ENCODE measurements around the gene TGM6. TPM values are rescaled to one million over a fixed set of nuclear protein-coding genes. Genes with fewer than 3 reads are reported as not detected.

TGM6 gene
- total and polyA plus RNA-seq, 9 of the 15 experiments (the other 6 are each of a cell fraction or from before 2014, with no cell fraction given): not detected

GRCh38 chr20:2365091-2365490 is 15.6 kb upstream of the TGM6 start:
- no peak for ATAC-seq
- no peak for FAIRE-seq
- Histone ChIP-seq H3K79me2 (ENCODE audit: control insufficient read depth, insufficient read depth, low read length) (no peaks in the 10 kb centered on the region), H3K9ac (ENCODE audit: insufficient read depth in 1 of 2, low read depth in 2 of 2, low read length in 2 of 2) (no peak overlapping the region), H2AFZ (ENCODE audit: low read depth, low read length) (no peak overlapping the region), H3K9me3 (replicated peaks; ENCODE audit: control insufficient read depth, insufficient read depth, low read depth, low read length) (no peaks in the 10 kb centered on the region), H3K9me1 (ENCODE audit: control insufficient read depth, insufficient read depth, low read length) (no peaks in the 10 kb centered on the region), H4K20me1 (replicated peaks; ENCODE audit: control insufficient read depth, insufficient read depth, low read length) (no peaks in the 10 kb centered on the region), H3K36me3 (ENCODE audit: control insufficient read depth, insufficient read depth, low read length) (no peaks in the 10 kb centered on the region), H3K4me1 (replicated peaks in 1 of 2; ENCODE audit: control insufficient read depth in 2 of 2, insufficient read depth in 2 of 2, low read length in 2 of 2) (no peaks in the 10 kb centered on the region), H3K27ac (ENCODE audit: extremely low read depth, low read depth, low read length) (no peak overlapping the region), H3K4me3 (no peak overlapping the region), H3K4me2 (ENCODE audit: insufficient read depth, low read length) (no peak overlapping the region), H3K27me3 (ENCODE audit: control insufficient read depth in 2 of 2, insufficient read depth in 2 of 2, low read length in 2 of 2) (no peaks in the 10 kb centered on the region; a peak in 1 of 5 replicates)
- ChIA-PET POLR2A (interaction anchor here (0.6 kb wide), 1 partner anchor 674 kb away, joined by 4 read pairs; no protein-coding TSS in a partner anchor), CTCF (ENCODE audit: low intra/inter-chr PET ratio) (no interaction called here)
- DNase-seq (ENCODE audit: extremely low read depth in 1 of 4, low spot score in 3 of 4): no peak
- WGBS (ENCODE audit: insufficient coverage, low coverage, missing lambda C conversion rate): 7% methylated on average over 2 of the region's 2 CpGs
- TF ChIP-seq HDAC3 (IDR thresholded peaks at IDR 0.05; ENCODE audit: borderline replicate concordance, partially characterized antibody): no peak
- no peak for TF ChIP-seq MED1 (CRISPR knock-in tag; IDR thresholded peaks at IDR 0.05; ENCODE audit: borderline replicate concordance)
- TF ChIP-seq ELF1 (tag; IDR thresholded peaks at IDR 0.05): no peak
- TF ChIP-seq ZC3H8 (IDR thresholded peaks at IDR 0.05): no peak
- TF ChIP-seq KLF16 (IDR thresholded peaks at IDR 0.05): no peak
- TF ChIP-seq RBM34 (IDR thresholded peaks at IDR 0.05; ENCODE audit: borderline replicate concordance, insufficient read depth, low read length): no peak
- TF ChIP-seq ZNF79 (CRISPR knock-in tag; IDR thresholded peaks at IDR 0.05; ENCODE audit: low read depth): no peak
- in situ Hi-C loops (cut with MboI): no loop called here
- intact Hi-C loops (cut with micrococcal nuclease): no loop called here
- no TSS peak for BruUV-seq (replicated peaks)

- Histone ChIP-seq H3K27me3 (ENCODE audit: control insufficient read depth in 2 of 2, insufficient read depth in 2 of 2, low read length in 2 of 2) (no peaks in the 10 kb centered on the region; a peak in 1 of 5 replicates), H3K36me3 (ENCODE audit: control insufficient read depth, insufficient read depth, low read length) (no peaks in the 10 kb centered on the region), H3K9ac (ENCODE audit: insufficient read depth in 1 of 2, low read depth in 2 of 2, low read length in 2 of 2) (no peak overlapping the region), H3K4me2 (ENCODE audit: insufficient read depth, low read length) (no peak overlapping the region), H3K4me1 (replicated peaks in 1 of 2; ENCODE audit: control insufficient read depth in 2 of 2, insufficient read depth in 2 of 2, low read length in 2 of 2) (no peaks in the 10 kb centered on the region), H3K79me2 (ENCODE audit: control insufficient read depth, insufficient read depth, low read length) (no peaks in the 10 kb centered on the region), H3K9me3 (replicated peaks; ENCODE audit: control insufficient read depth, insufficient read depth, low read depth, low read length) (no peaks in the 10 kb centered on the region), H3K27ac (ENCODE audit: extremely low read depth, low read depth, low read length) (no peak overlapping the region), H4K20me1 (replicated peaks; ENCODE audit: control insufficient read depth, insufficient read depth, low read length) (no peaks in the 10 kb centered on the region), H3K9me1 (ENCODE audit: control insufficient read depth, insufficient read depth, low read length) (no peaks in the 10 kb centered on the region), H3K4me3 (no peak overlapping the region), H2AFZ (ENCODE audit: low read depth, low read length) (no peak overlapping the region)
- WGBS (ENCODE audit: insufficient coverage, low coverage, missing lambda C conversion rate): 0% methylated on average over 3 of the region's 3 CpGs
- ATAC-seq (no peak), DNase-seq (ENCODE audit: extremely low read depth in 1 of 4, low spot score in 3 of 4) (no peak), FAIRE-seq (no peak)
- in situ Hi-C loops (cut with MboI) (no loop called here), intact Hi-C loops (cut with micrococcal nuclease) (no loop called here)
- no TSS peak for BruUV-seq (replicated peaks)
- CTCF ChIA-PET (ENCODE audit: low intra/inter-chr PET ratio): no interaction called here
- POLR2A ChIA-PET: interaction anchor here (0.6 kb wide), 1 partner anchor 673 kb away, joined by 4 read pairs; no protein-coding TSS in a partner anchor
- TF ChIP-seq FOXM1 (IDR thresholded peaks at IDR 0.05; ENCODE audit: low read depth): no peak
- TF ChIP-seq FOXM1 (CRISPR knock-in tag; IDR thresholded peaks at IDR 0.05; ENCODE audit: low read depth): no peak
- no peak for TF ChIP-seq ZBTB7A (IDR thresholded peaks at IDR 0.05; ENCODE audit: borderline replicate concordance, control insufficient read depth, low read depth, low read length)
- no peak for TF ChIP-seq KLF6 (CRISPR knock-in tag; IDR thresholded peaks at IDR 0.05; ENCODE audit: borderline replicate concordance)
- TF ChIP-seq DDX20 (tag; IDR thresholded peaks at IDR 0.05; ENCODE audit: low read depth): no peak
- TF ChIP-seq NCOR1 (IDR thresholded peaks at IDR 0.05): no peak
- no peak for TF ChIP-seq SMARCE1 (IDR thresholded peaks at IDR 0.05)
- TF ChIP-seq C11orf30 (IDR thresholded peaks at IDR 0.05; ENCODE audit: low read depth): no peak
- TF ChIP-seq ZSCAN29 (IDR thresholded peaks at IDR 0.05): no peak
- TF ChIP-seq ZNF224 (CRISPR knock-in tag; IDR thresholded peaks at IDR 0.05): no peak
- TF ChIP-seq CCAR2 (IDR thresholded peaks at IDR 0.05; ENCODE audit: low read depth, low read length): no peak
- no peak for TF ChIP-seq ZNF133 (CRISPR knock-in tag; IDR thresholded peaks at IDR 0.05)
- no peak for TF ChIP-seq USF1 (CRISPR knock-in tag; IDR thresholded peaks at IDR 0.05)
These were observed 15.0 kb upstream of the TGM6 start for GRCh38 chr20:2365666-2366065.

Measured in K562 (cell line).